SK-N-SH (cell line): ENCODE measurements around the gene GLS2. TPM values are rescaled to one million over a fixed set of nuclear protein-coding genes. Genes with fewer than 3 reads are reported as not detected.

Source experiments
- CTCF ChIA-PET: fragments of 300-600, 350-600 bp; formaldehyde crosslinking; extraction: SDS; loops from one replicate; lab custom pipeline; 2021; lab: Yijun Ruan, JAX
- POLR2A ChIA-PET: fragments of 350-600 bp; sonication (Branson Sonifier 250); formaldehyde crosslinking; extraction: SDS; loops from one replicate; lab custom pipeline; 2020; ENCODE audit warnings: antibody characterized with exemption, inconsistent platforms; lab: Yijun Ruan, JAX
- DNase-seq: peaks from one replicate; pipeline ENCODE4 v3.0.0; 2012
- H2AFZ ChIP-seq: fragments of 200-600 bp; sonication (generic); 2 replicates; pipeline ENCODE4 v1.8.1; 2016; ENCODE audit warnings: antibody characterized with exemption, mild to moderate bottlenecking, low read depth
- H3F3A ChIP-seq: fragments of 200-600 bp; sonication (generic); replicated peaks from 2 replicates; pipeline ENCODE3; 2016; ENCODE audit warnings: antibody characterized with exemption, mild to moderate bottlenecking; ENCODE audit not compliant: insufficient read depth
- H3K27ac ChIP-seq, 2 experiments: fragments of 200-500 bp in 1 of 2; fragments of 200-600 bp in 1 of 2; sonication (Bioruptor generic) in 1 of 2; sonication (generic), shearing (Covaris generic) in 1 of 2; 2 replicates each; pipeline versions ENCODE4 v1.5.1 to v1.6.1; 2014 to 2016; ENCODE audit warnings: low read depth in 2 of 2, inconsistent platforms in 1 of 2, low read length in 1 of 2, mild to moderate bottlenecking in 1 of 2, mixed read lengths in 1 of 2
- H3K27me3 ChIP-seq: fragments of 200-600 bp; sonication (generic), shearing (Covaris generic); 2 replicates; pipeline ENCODE4 v1.6.1; 2016; ENCODE audit warnings: mixed run types; ENCODE audit not compliant: insufficient read depth
- H3K36me3 ChIP-seq, 2 experiments: fragments of 200-500 bp in 1 of 2; fragments of 200-600 bp in 1 of 2; sonication (Bioruptor generic) in 1 of 2; sonication (generic) in 1 of 2; replicated peaks in 1 of 2; 2 replicates each; pipeline versions ENCODE3 to v1.5.1; 2014 to 2016; ENCODE audit warnings: low read length in 1 of 2, mild to moderate bottlenecking in 1 of 2; ENCODE audit not compliant: insufficient read depth in 2 of 2, control insufficient read depth in 1 of 2
- H3K4me1 ChIP-seq, 2 experiments: fragments of 200-500 bp in 1 of 2; fragments of 200-600 bp in 1 of 2; sonication (Bioruptor generic) in 1 of 2; sonication (generic), shearing (Covaris generic) in 1 of 2; 2 replicates each; pipeline versions ENCODE4 v1.5.1 to v1.6.1; 2014 to 2016; ENCODE audit warnings: low read depth in 1 of 2, low read length in 1 of 2, mixed run types in 1 of 2; ENCODE audit not compliant: insufficient read depth in 2 of 2, control insufficient read depth in 1 of 2
- H3K4me2 ChIP-seq: fragments of 200-600 bp; sonication (generic), shearing (Covaris generic); 2 replicates; pipeline ENCODE4 v1.6.1; 2017; ENCODE audit warnings: mixed run types
- H3K4me3 ChIP-seq, 2 experiments: fragments of 200-500 bp in 1 of 2; fragments of 200-600 bp in 1 of 2; sonication (Bioruptor generic) in 1 of 2; sonication (generic), shearing (Covaris generic) in 1 of 2; 2 replicates each; pipeline versions ENCODE4 v1.5.1 to v1.8.1; 2014 to 2016; ENCODE audit warnings: low read depth in 2 of 2, inconsistent platforms in 1 of 2, low read length in 1 of 2, mild to moderate bottlenecking in 1 of 2, mixed read lengths in 1 of 2, moderate library complexity in 1 of 2
- H3K79me2 ChIP-seq: fragments of 200-600 bp; sonication (generic); 2 replicates; pipeline ENCODE4 v1.8.1; 2017; ENCODE audit warnings: mild to moderate bottlenecking; ENCODE audit not compliant: insufficient read depth
- H3K9ac ChIP-seq: fragments of 200-600 bp; sonication (generic); 2 replicates; pipeline ENCODE4 v1.6.1; 2017; ENCODE audit warnings: mixed run types
- H3K9me2 ChIP-seq: fragments of 200-600 bp; sonication (generic); 2 replicates; pipeline ENCODE4 v1.6.1; 2017; ENCODE audit warnings: mixed run types
- H3K9me3 ChIP-seq: fragments of 200-600 bp; sonication (generic); 2 replicates; pipeline ENCODE4 v1.6.1; 2017; ENCODE audit warnings: mixed run types, mild to moderate bottlenecking, moderate library complexity
- H4K20me1 ChIP-seq: fragments of 200-600 bp; sonication (generic); 2 replicates; pipeline ENCODE4 v1.6.1; 2017; ENCODE audit warnings: mild to moderate bottlenecking, mixed run types; ENCODE audit not compliant: insufficient read depth
- CHD2 ChIP-seq: fragments of 150-350 bp; IDR thresholded peaks from 2 replicates; pipeline ENCODE4 v1.6.1; 2018; ENCODE audit warnings: low read length; ENCODE audit not compliant: partially characterized antibody
- ELF1 ChIP-seq: IDR thresholded peaks from 2 replicates; pipeline ENCODE4 v1.4.0; 2012
- GABPA ChIP-seq: IDR thresholded peaks from 2 replicates; pipeline ENCODE4 v1.4.0; 2012; ENCODE audit warnings: low read depth, mild to moderate bottlenecking
- POLR2AphosphoS5 ChIP-seq: IDR thresholded peaks from 2 replicates; pipeline ENCODE4 v1.6.1; 2012; ENCODE audit warnings: low read depth, low read length
- SMC3 ChIP-seq: IDR thresholded peaks from 2 replicates; pipeline ENCODE4 v1.6.1; 2012; ENCODE audit warnings: low read depth, low read length, improper control_type of control experiment
- TCF12 ChIP-seq: IDR thresholded peaks from 2 replicates; pipeline ENCODE4 v1.4.0; 2012
- WGBS: methylation state at CpG from one replicate; pipeline ENCODE4 v1.1.6; 2017; ENCODE audit warnings: low lambda C conversion rate; 5-methylcytosine and 5-hydroxymethylcytosine counted together
- polyA plus RNA-seq, 3 experiments: library from polyadenylated mRNA; depleted of rRNA; stranded (reverse); fragments of >200 nt; gene quantifications; 2 replicates each; pipeline ENCODE4 v1.2.3, GENCODE V29; 2012
- TF ChIP-seq, protein P1 (sequence below): IDR thresholded peaks from 2 replicates; pipeline ENCODE4 v1.4.0; 2012; ENCODE audit warnings: low read depth, borderline replicate concordance
- TF ChIP-seq, protein P2 (sequence below): fragments of 150-350 bp; IDR thresholded peaks from 2 replicates; pipeline ENCODE4 v1.6.1; 2017; ENCODE audit warnings: antibody characterized with exemption, low read length, low read depth, borderline replicate concordance
- TF ChIP-seq, protein P3 (sequence below): fragments of 200-600 bp; sonication (generic); IDR thresholded peaks from 2 replicates; pipeline ENCODE4 v1.6.1; 2017; ENCODE audit warnings: antibody characterized with exemption, mild to moderate bottlenecking, moderate library complexity

Gene GLS2
- polyA plus RNA-seq, 1 of the 3 experiments (the other 2 are of a cell fraction), result 2.1 TPM

DNA sequence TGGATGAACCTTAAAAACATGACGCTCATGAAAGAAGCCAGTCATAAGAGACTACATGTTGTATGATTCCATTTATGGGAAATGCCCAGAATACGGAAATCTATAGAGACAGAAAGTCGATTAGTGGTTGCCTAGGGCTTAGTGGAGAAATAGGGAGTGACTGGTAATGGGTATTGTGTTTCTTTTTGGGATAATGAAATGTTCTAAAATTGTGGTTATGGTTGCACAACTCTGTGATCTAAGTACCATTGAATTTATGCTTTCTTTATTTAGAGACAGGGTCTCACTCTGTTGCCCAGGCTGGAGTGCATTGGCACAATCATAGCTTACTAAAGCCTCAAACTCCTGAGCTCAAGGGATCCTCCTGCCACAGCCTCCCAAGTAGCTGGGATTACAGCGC lies 41.7 kb upstream of the GLS2 start:
- CTCF ChIA-PET, result interaction anchor here (1.3 to 3.0 kb wide), 3 partner anchors 9 to 107 kb away, joined by 3 to 16 read pairs (median 5); no protein-coding TSS in a partner anchor
- DNase-seq, result no peak
- Histone ChIP-seq H3F3A (peaks cover 25% of the 10 kb centered on the region), H3K4me2 (no peak overlapping the region), H3K9me2 (no peaks in the 10 kb centered on the region), H3K27me3 (no peaks in the 10 kb centered on the region), H3K9me3 (no peaks in the 10 kb centered on the region), H2AFZ (no peak overlapping the region), H4K20me1 (no peaks in the 10 kb centered on the region), H3K4me3 (no peak overlapping the region), H3K4me1 (0 out of 4 replicates have a peak, but pooled peaks cover 0 to 6% of the 10 kb centered on the region in 2 experiments), H3K27ac (no peak overlapping the region), H3K9ac (no peak overlapping the region), H3K79me2 (peaks cover 100% of the 10 kb centered on the region), H3K36me3 (no peaks in the 10 kb centered on the region)
- WGBS, result 90% methylated on average over 4 of the region's 4 CpGs
- no peak for TF ChIP-seq GABPA
- no peak for TF ChIP-seq SMC3
- no peak for TF ChIP-seq ELF1
- POLR2A ChIA-PET, result no interaction called here

DNA sequence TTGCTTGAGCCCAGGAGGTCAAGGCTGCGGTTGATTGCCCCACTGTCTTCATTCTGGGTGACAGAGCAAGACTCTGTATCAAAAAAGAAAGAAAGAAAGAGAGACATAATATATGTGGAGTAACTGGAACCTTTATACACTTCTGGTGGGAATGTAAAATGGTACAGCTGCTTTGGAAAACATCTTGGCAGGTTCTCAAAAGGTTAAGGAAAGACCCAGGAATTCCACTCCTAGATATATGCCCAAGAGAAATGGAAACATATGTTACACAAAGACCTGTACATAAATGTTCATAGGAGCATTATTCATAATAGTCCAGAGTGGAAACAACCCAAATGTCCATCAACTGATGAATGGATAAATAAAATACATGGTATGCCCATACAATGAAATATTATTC lies 40.9 kb upstream of the GLS2 start:
- H3K4me1 ChIP-seq, result peaks cover 0 to 6% of the 10 kb centered on the region in 2 experiments; a peak in 1 of 4 replicates
- H3K36me3 ChIP-seq, result no peaks in the 10 kb centered on the region
- CTCF ChIA-PET, result interaction anchor here (1.3 to 3.0 kb wide), 3 partner anchors 9 to 108 kb away, joined by 3 to 16 read pairs (median 5); no protein-coding TSS in a partner anchor
- 95% methylated on average over 1 of the region's 1 CpG for WGBS
- no peak overlapping the region for H3K9ac ChIP-seq
- POLR2A ChIA-PET, result no interaction called here
- H3K27ac ChIP-seq, result no peak overlapping the region; a peak in 1 of 4 replicates
- no peak for DNase-seq
- TF ChIP-seq, protein P1, sequence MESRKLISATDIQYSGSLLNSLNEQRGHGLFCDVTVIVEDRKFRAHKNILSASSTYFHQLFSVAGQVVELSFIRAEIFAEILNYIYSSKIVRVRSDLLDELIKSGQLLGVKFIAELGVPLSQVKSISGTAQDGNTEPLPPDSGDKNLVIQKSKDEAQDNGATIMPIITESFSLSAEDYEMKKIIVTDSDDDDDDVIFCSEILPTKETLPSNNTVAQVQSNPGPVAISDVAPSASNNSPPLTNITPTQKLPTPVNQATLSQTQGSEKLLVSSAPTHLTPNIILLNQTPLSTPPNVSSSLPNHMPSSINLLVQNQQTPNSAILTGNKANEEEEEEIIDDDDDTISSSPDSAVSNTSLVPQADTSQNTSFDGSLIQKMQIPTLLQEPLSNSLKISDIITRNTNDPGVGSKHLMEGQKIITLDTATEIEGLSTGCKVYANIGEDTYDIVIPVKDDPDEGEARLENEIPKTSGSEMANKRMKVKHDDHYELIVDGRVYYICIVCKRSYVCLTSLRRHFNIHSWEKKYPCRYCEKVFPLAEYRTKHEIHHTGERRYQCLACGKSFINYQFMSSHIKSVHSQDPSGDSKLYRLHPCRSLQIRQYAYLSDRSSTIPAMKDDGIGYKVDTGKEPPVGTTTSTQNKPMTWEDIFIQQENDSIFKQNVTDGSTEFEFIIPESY, result no peak
- TF ChIP-seq, protein P2, sequence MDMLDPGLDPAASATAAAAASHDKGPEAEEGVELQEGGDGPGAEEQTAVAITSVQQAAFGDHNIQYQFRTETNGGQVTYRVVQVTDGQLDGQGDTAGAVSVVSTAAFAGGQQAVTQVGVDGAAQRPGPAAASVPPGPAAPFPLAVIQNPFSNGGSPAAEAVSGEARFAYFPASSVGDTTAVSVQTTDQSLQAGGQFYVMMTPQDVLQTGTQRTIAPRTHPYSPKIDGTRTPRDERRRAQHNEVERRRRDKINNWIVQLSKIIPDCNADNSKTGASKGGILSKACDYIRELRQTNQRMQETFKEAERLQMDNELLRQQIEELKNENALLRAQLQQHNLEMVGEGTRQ, result no peak
- no peak for TF ChIP-seq TCF12
- no peak for TF ChIP-seq GABPA
- TF ChIP-seq, protein P3, sequence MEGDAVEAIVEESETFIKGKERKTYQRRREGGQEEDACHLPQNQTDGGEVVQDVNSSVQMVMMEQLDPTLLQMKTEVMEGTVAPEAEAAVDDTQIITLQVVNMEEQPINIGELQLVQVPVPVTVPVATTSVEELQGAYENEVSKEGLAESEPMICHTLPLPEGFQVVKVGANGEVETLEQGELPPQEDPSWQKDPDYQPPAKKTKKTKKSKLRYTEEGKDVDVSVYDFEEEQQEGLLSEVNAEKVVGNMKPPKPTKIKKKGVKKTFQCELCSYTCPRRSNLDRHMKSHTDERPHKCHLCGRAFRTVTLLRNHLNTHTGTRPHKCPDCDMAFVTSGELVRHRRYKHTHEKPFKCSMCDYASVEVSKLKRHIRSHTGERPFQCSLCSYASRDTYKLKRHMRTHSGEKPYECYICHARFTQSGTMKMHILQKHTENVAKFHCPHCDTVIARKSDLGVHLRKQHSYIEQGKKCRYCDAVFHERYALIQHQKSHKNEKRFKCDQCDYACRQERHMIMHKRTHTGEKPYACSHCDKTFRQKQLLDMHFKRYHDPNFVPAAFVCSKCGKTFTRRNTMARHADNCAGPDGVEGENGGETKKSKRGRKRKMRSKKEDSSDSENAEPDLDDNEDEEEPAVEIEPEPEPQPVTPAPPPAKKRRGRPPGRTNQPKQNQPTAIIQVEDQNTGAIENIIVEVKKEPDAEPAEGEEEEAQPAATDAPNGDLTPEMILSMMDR, result no peak
- TF ChIP-seq POLR2AphosphoS5, result no peak
- no peak for TF ChIP-seq CHD2
- H3K4me3 ChIP-seq, result no peak overlapping the region
- H3K9me2 ChIP-seq, result no peaks in the 10 kb centered on the region
- H3K9me3 ChIP-seq, result no peaks in the 10 kb centered on the region
- no peak overlapping the region for H2AFZ ChIP-seq
- H3K79me2 ChIP-seq, result peaks cover 100% of the 10 kb centered on the region
- H3K4me2 ChIP-seq, result no peak overlapping the region
- H3F3A ChIP-seq, result peaks cover 21% of the 10 kb centered on the region
- H4K20me1 ChIP-seq, result no peaks in the 10 kb centered on the region
- no peaks in the 10 kb centered on the region for H3K27me3 ChIP-seq
